ENCODE measurements around the gene PSMA6.

Gene PSMA6

GRCh38 chr14:35336494-35337268 lies 44.5 kb downstream of the PSMA6 start:
- no peak overlapping the region for H3K4me3 ChIP-seq (ENCODE audit: low read depth, low read length)
- peak; percentile 91 for DNase-seq (ENCODE audit: low read depth)
- TF ChIP-seq POLR2A (IDR thresholded peaks at IDR 0.05; ENCODE audit: extremely low read depth, insufficient read length), result no peak

GRCh38 chr14:35337269-35338255 lies 45.4 kb downstream of the PSMA6 start:
- no peak overlapping the region for H3K4me3 ChIP-seq (ENCODE audit: low read depth, low read length)
- TF ChIP-seq POLR2A (IDR thresholded peaks at IDR 0.05; ENCODE audit: extremely low read depth, insufficient read length), result no peak
- TF ChIP-seq CTCF (IDR thresholded peaks at IDR 0.05; ENCODE audit: low read depth, low read length), result no peak
- TF ChIP-seq MAX (IDR thresholded peaks at IDR 0.05; ENCODE audit: low read depth, low read length), result no peak
- TF ChIP-seq MYC (IDR thresholded peaks at IDR 0.05; ENCODE audit: low read depth, low read length), result no peak
- no peak for DNase-seq (ENCODE audit: low read depth)

GRCh38 chr14:35338731-35339405 lies 46.7 kb downstream of the PSMA6 start:
- DNase-seq (ENCODE audit: low read depth), result no peak
- H3K4me3 ChIP-seq (ENCODE audit: low read depth, low read length), result no peak overlapping the region

GRCh38 chr14:35339761-35340406 lies 47.7 kb downstream of the PSMA6 start:
- H3K4me3 ChIP-seq (ENCODE audit: low read depth, low read length), result no peak overlapping the region
- peak; percentile 65 for TF ChIP-seq MYC (IDR thresholded peaks at IDR 0.05; ENCODE audit: low read depth, low read length)
- TF ChIP-seq POLR2A (IDR thresholded peaks at IDR 0.05; ENCODE audit: extremely low read depth, insufficient read length), result no peak
- TF ChIP-seq CTCF (IDR thresholded peaks at IDR 0.05; ENCODE audit: low read depth, low read length), result no peak
- TF ChIP-seq MAX (IDR thresholded peaks at IDR 0.05; ENCODE audit: low read depth, low read length), result peak; percentile 76
- peak; percentile 89 for DNase-seq (ENCODE audit: low read depth)

More at GRCh38 chr14:35338731-35339405, 46.7 kb downstream of the PSMA6 start:
- TF ChIP-seq MAX (IDR thresholded peaks at IDR 0.05; ENCODE audit: low read depth, low read length) (no peak), POLR2A (IDR thresholded peaks at IDR 0.05; ENCODE audit: extremely low read depth, insufficient read length) (no peak), MYC (IDR thresholded peaks at IDR 0.05; ENCODE audit: low read depth, low read length) (no peak), CTCF (IDR thresholded peaks at IDR 0.05; ENCODE audit: low read depth, low read length) (no peak)

- TF ChIP-seq POLR2A (IDR thresholded peaks at IDR 0.05; ENCODE audit: extremely low read depth, insufficient read length) (no peak), MAX (IDR thresholded peaks at IDR 0.05; ENCODE audit: low read depth, low read length) (no peak), MYC (IDR thresholded peaks at IDR 0.05; ENCODE audit: low read depth, low read length) (no peak)
- no peak for DNase-seq (ENCODE audit: low read depth)
- H3K4me3 ChIP-seq (ENCODE audit: low read depth, low read length), result no peak overlapping the region
Measured at GRCh38 chr14:35340616-35341453, 48.7 kb downstream of the PSMA6 start.

GRCh38 chr14:35341454-35341750 lies 49.2 kb downstream of the PSMA6 start:
- TF ChIP-seq POLR2A (IDR thresholded peaks at IDR 0.05; ENCODE audit: extremely low read depth, insufficient read length) (no peak), MAX (IDR thresholded peaks at IDR 0.05; ENCODE audit: low read depth, low read length) (no peak), CTCF (IDR thresholded peaks at IDR 0.05; ENCODE audit: low read depth, low read length) (no peak), MYC (IDR thresholded peaks at IDR 0.05; ENCODE audit: low read depth, low read length) (no peak)
- DNase-seq (ENCODE audit: low read depth), result no peak
- no peak overlapping the region for H3K4me3 ChIP-seq (ENCODE audit: low read depth, low read length)

Measured in NB4 (cell line).